Tibial artery (tissue), 4 donors: ENCODE measurements around the gene RNF43.

Experiments
- DNase-seq, 2 donors: peaks; one replicate each; pipeline ENCODE4 v3.0.0-alpha.2; 2019
- H3K27ac ChIP-seq, 2 donors: fragments of 200-600 bp; sonication (generic) in 1 of 2; 1 replicate in 1 of 2; 2 replicates in 1 of 2; pipeline ENCODE4 v1.5.1; 2018 to 2019; ENCODE audit warnings: mild to moderate bottlenecking in 1 of 2
- H3K27me3 ChIP-seq, 2 donors: fragments of 200-600 bp; sonication (generic) in 1 of 2; one replicate each; pipeline versions ENCODE4 v1.5.1 to v1.6.0; 2016 to 2019
- H3K36me3 ChIP-seq, 3 donors: fragments of 200-600 bp; sonication (generic) in 2 of 3; one replicate each; pipeline ENCODE4 v1.5.1; 2016 to 2019; ENCODE audit warnings: mild to moderate bottlenecking in 2 of 3
- H3K4me1 ChIP-seq, 4 donors: fragments of 200-600 bp; sonication (generic) in 2 of 4; 1 replicate in 3 of 4; 2 replicates in 1 of 4; pipeline ENCODE4 v1.5.1; 2016 to 2019
- H3K4me3 ChIP-seq, 2 donors: fragments of 200-600 bp; sonication (generic) in 1 of 2; 1 replicate in 1 of 2; 2 replicates in 1 of 2; pipeline ENCODE4 v1.5.1; 2018 to 2019; ENCODE audit warnings: mild to moderate bottlenecking in 2 of 2
- H3K9me3 ChIP-seq, 3 donors: fragments of 200-600 bp; sonication (generic) in 1 of 3; one replicate each; pipeline ENCODE4 v1.5.1; 2016 to 2019
- CTCF ChIP-seq, 2 experiments: fragments of 200-600 bp in 1 of 2; fragments of 450-650 bp in 1 of 2; IDR thresholded peaks; one replicate each; pipeline ENCODE4 v1.5.1; 2017 to 2019; ENCODE audit warnings: antibody characterized with exemption in 2 of 2, mild to moderate bottlenecking in 1 of 2, moderate library complexity in 1 of 2
- intact Hi-C: fragments of 100-400 bp; cut with DNase I; formaldehyde crosslinking; loops from one replicate; pipeline ENCODE4 v1.15.0; 2023; ENCODE audit warnings: low total_unique reads

RNF43 gene

GRCh38 chr17:58380207-58381123 lies 36.9 kb downstream of the RNF43 start:
- intact Hi-C loops = no loop called here
- Histone ChIP-seq H3K4me3 (no peak overlapping the region), H3K27me3 (no peaks in the 10 kb centered on the region), H3K4me1 (no peaks in the 10 kb centered on the region), H3K36me3 (no peaks in the 10 kb centered on the region), H3K27ac (no peak overlapping the region), H3K9me3 (no peaks in the 10 kb centered on the region)
- DNase-seq = no peak
- TF ChIP-seq CTCF (IDR thresholded peaks at IDR 0.05) = no peak

GRCh38 chr17:58379511-58379824 lies 37.9 kb downstream of the RNF43 start:
- no peak for DNase-seq
- Histone ChIP-seq H3K36me3 (no peaks in the 10 kb centered on the region), H3K9me3 (no peaks in the 10 kb centered on the region), H3K4me1 (no peaks in the 10 kb centered on the region), H3K4me3 (no peak overlapping the region), H3K27ac (no peak overlapping the region), H3K27me3 (no peaks in the 10 kb centered on the region)
- TF ChIP-seq CTCF (IDR thresholded peaks at IDR 0.05) = no peak
- intact Hi-C loops = no loop called here

- intact Hi-C loops = no loop called here
- no peak for TF ChIP-seq CTCF (IDR thresholded peaks at IDR 0.05)
- no peaks in the 10 kb centered on the region for H3K4me1 ChIP-seq
Measured at GRCh38 chr17:58378733-58379510, 38.4 kb downstream of the RNF43 start.

GRCh38 chr17:58377661-58378060 lies 39.7 kb downstream of the RNF43 start:
- intact Hi-C loops = no loop called here
- Histone ChIP-seq H3K4me3 (no peak overlapping the region), H3K4me1 (no peaks in the 10 kb centered on the region), H3K9me3 (no peaks in the 10 kb centered on the region), H3K27me3 (no peaks in the 10 kb centered on the region), H3K27ac (no peak overlapping the region), H3K36me3 (no peaks in the 10 kb centered on the region)
- DNase-seq = no peak
- TF ChIP-seq CTCF (IDR thresholded peaks at IDR 0.05) = no peak

More at GRCh38 chr17:58378733-58379510, 38.4 kb downstream of the RNF43 start:
- H3K36me3 ChIP-seq = no peaks in the 10 kb centered on the region
- DNase-seq = no peak
- no peak overlapping the region for H3K4me3 ChIP-seq
- H3K27ac ChIP-seq = no peak overlapping the region
- H3K27me3 ChIP-seq = no peaks in the 10 kb centered on the region
- no peaks in the 10 kb centered on the region for H3K9me3 ChIP-seq

- DNase-seq = no peak
- Histone ChIP-seq H3K27ac (no peak overlapping the region), H3K4me1 (no peaks in the 10 kb centered on the region), H3K9me3 (no peaks in the 10 kb centered on the region), H3K36me3 (no peaks in the 10 kb centered on the region), H3K27me3 (no peaks in the 10 kb centered on the region), H3K4me3 (no peak overlapping the region)
- intact Hi-C loops = no loop called here
- TF ChIP-seq CTCF (IDR thresholded peaks at IDR 0.05) = no peak
Measured at GRCh38 chr17:58377093-58377601, 40.2 kb downstream of the RNF43 start.
